H9 (cell line): Measurements from ENCODE around the gene ZCCHC3. TPM values are rescaled to one million over a fixed set of nuclear protein-coding genes. Genes with fewer than 3 reads are reported as not detected.

Source experiments
- DNase-seq: peaks from one replicate; pipeline ENCODE4 v3.0.0-alpha.2; 2017
- H2AFZ ChIP-seq: one replicate; pipeline ENCODE4 v1.6.1; 2013; ENCODE audit warnings: mild to moderate bottlenecking, low read length, control low read depth, moderate library complexity
- H2AK5ac ChIP-seq: 2 replicates; pipeline ENCODE4 v1.6.1; 2013; ENCODE audit warnings: low read length, control low read depth, mixed read lengths; ENCODE audit not compliant: insufficient read length
- H2BK120ac ChIP-seq: one replicate; pipeline ENCODE4 v1.6.1; 2013; ENCODE audit warnings: low read depth, mild to moderate bottlenecking, low read length, control low read depth, inconsistent platforms; ENCODE audit not compliant: poor library complexity, severe bottlenecking
- H2BK12ac ChIP-seq: 2 replicates; pipeline ENCODE4 v1.6.1; 2013; ENCODE audit warnings: low read length, control low read depth, mixed read lengths, low read depth; ENCODE audit not compliant: insufficient read length
- H2BK15ac ChIP-seq: 2 replicates; pipeline ENCODE4 v1.6.1; 2013; ENCODE audit warnings: low read depth, low read length, control low read depth
- H2BK20ac ChIP-seq: one replicate; pipeline ENCODE4 v1.6.1; 2013; ENCODE audit warnings: low read depth, mild to moderate bottlenecking, low read length, control low read depth, inconsistent platforms; ENCODE audit not compliant: poor library complexity, severe bottlenecking
- H2BK5ac ChIP-seq: 2 replicates; pipeline ENCODE4 v1.6.1; 2013; ENCODE audit warnings: low read length, control low read depth, mixed read lengths; ENCODE audit not compliant: insufficient read length
- H3K14ac ChIP-seq: 2 replicates; pipeline ENCODE4 v1.6.1; 2013; ENCODE audit warnings: low read length, control low read depth; ENCODE audit not compliant: insufficient read depth
- H3K18ac ChIP-seq: 2 replicates; pipeline ENCODE4 v1.6.1; 2013; ENCODE audit warnings: low read depth, mild to moderate bottlenecking, mixed read lengths, low read length, control low read depth; ENCODE audit not compliant: insufficient read length
- H3K23ac ChIP-seq: 2 replicates; pipeline ENCODE4 v1.6.1; 2013; ENCODE audit warnings: low read length, control low read depth, mixed read lengths, low read depth; ENCODE audit not compliant: insufficient read length
- H3K23me2 ChIP-seq: 2 replicates; pipeline ENCODE4 v1.6.1; 2013; ENCODE audit warnings: low read depth, mild to moderate bottlenecking, mixed read lengths, low read length, control low read depth; ENCODE audit not compliant: insufficient read length, poor library complexity, severe bottlenecking
- H3K27ac ChIP-seq: 2 replicates; pipeline ENCODE4 v1.5.1; 2013; ENCODE audit warnings: low read length, control low read depth, mixed read lengths, low read depth; ENCODE audit not compliant: insufficient read length
- H3K27me3 ChIP-seq: 2 replicates; pipeline ENCODE4 v1.6.1; 2013; ENCODE audit warnings: low read length, control low read depth, inconsistent platforms; ENCODE audit not compliant: insufficient read depth
- H3K4ac ChIP-seq: 2 replicates; pipeline ENCODE4 v1.6.1; 2013; ENCODE audit warnings: low read depth, mild to moderate bottlenecking, control low read depth, inconsistent platforms, low read length, moderate library complexity
- H3K4me1 ChIP-seq: 2 replicates; pipeline ENCODE4 v1.6.1; 2013; ENCODE audit warnings: low read length, control low read depth, inconsistent platforms; ENCODE audit not compliant: insufficient read depth
- H3K4me2 ChIP-seq: 2 replicates; pipeline ENCODE4 v1.6.1; 2013; ENCODE audit warnings: low read length, control low read depth, mixed read lengths; ENCODE audit not compliant: insufficient read length, insufficient read depth
- H3K56ac ChIP-seq: 2 replicates; pipeline ENCODE4 v1.6.1; 2013; ENCODE audit warnings: low read depth, mild to moderate bottlenecking, mixed read lengths, low read length, control low read depth; ENCODE audit not compliant: insufficient read length
- H3K79me1 ChIP-seq: 2 replicates; pipeline ENCODE4 v1.6.1; 2013; ENCODE audit warnings: low read depth, mild to moderate bottlenecking, moderate library complexity, low read length, control low read depth, inconsistent platforms; ENCODE audit not compliant: insufficient read depth, poor library complexity, severe bottlenecking
- H3K79me2 ChIP-seq: 2 replicates; pipeline ENCODE4 v1.6.1; 2013; ENCODE audit warnings: low read length, control low read depth, inconsistent platforms; ENCODE audit not compliant: insufficient read depth
- H3K9ac ChIP-seq: 2 replicates; pipeline ENCODE4 v1.6.1; 2013; ENCODE audit warnings: low read length, control low read depth, mixed read lengths; ENCODE audit not compliant: insufficient read length; ENCODE audit errors: extremely low read depth
- H3K9me3 ChIP-seq: one replicate; pipeline ENCODE4 v1.6.1; 2013; ENCODE audit warnings: low read depth, low read length, inconsistent platforms; ENCODE audit not compliant: control insufficient read depth
- H3T11ph ChIP-seq: one replicate; pipeline ENCODE4 v1.6.1; 2013; ENCODE audit warnings: mild to moderate bottlenecking, low read length, control low read depth, inconsistent platforms
- H4K20me1 ChIP-seq: one replicate; pipeline ENCODE4 v1.6.1; 2013; ENCODE audit not compliant: control insufficient read depth, insufficient read length, insufficient read depth
- H4K5ac ChIP-seq: 2 replicates; pipeline ENCODE4 v1.6.1; 2013; ENCODE audit warnings: low read depth, mild to moderate bottlenecking, mixed read lengths, low read length, control low read depth; ENCODE audit not compliant: insufficient read length
- H4K8ac ChIP-seq: replicated peaks from 2 replicates; pipeline ENCODE4 v1.6.1; 2013; ENCODE audit warnings: low read length, control low read depth, mixed read lengths, low read depth; ENCODE audit not compliant: insufficient read length
- H4K91ac ChIP-seq: 2 replicates; pipeline ENCODE4 v1.6.1; 2013; ENCODE audit warnings: low read depth, mild to moderate bottlenecking, moderate library complexity, mixed read lengths, low read length, control low read depth; ENCODE audit not compliant: insufficient read length
- H3K27ac Mint-ChIP-seq, 3 experiments: 2 replicates in 2 of 3; 3 replicates in 1 of 3; pipeline ENCODE4 v1.8.0; 2020 to 2021; ENCODE audit warnings: mixed read lengths in 3 of 3, mild to moderate bottlenecking in 1 of 3, moderate library complexity in 1 of 3
- H3K27me3 Mint-ChIP-seq: 2 replicates; pipeline ENCODE4 v1.8.0; 2021; ENCODE audit warnings: low read depth, mild to moderate bottlenecking, moderate library complexity, mixed read lengths
- H3K36me3 Mint-ChIP-seq, 3 experiments: 2 replicates in 2 of 3; 3 replicates in 1 of 3; pipeline ENCODE4 v1.8.0; 2020 to 2021; ENCODE audit warnings: low read depth in 3 of 3, mixed read lengths in 3 of 3; ENCODE audit not compliant: insufficient read depth in 1 of 3
- H3K4me1 Mint-ChIP-seq, 2 experiments: 2 replicates each; pipeline ENCODE4 v1.8.0; 2020; ENCODE audit warnings: mixed read lengths in 2 of 2
- H3K4me3 Mint-ChIP-seq, 2 experiments: 2 replicates in 1 of 2; 3 replicates in 1 of 2; pipeline ENCODE4 v1.8.0; 2020 to 2021; ENCODE audit warnings: mild to moderate bottlenecking in 2 of 2, mixed read lengths in 2 of 2, moderate library complexity in 1 of 2
- H3K9me3 Mint-ChIP-seq, 2 experiments: 2 replicates in 1 of 2; 3 replicates in 1 of 2; pipeline ENCODE4 v1.8.0; 2020; ENCODE audit warnings: mild to moderate bottlenecking in 2 of 2, mixed read lengths in 2 of 2, moderate library complexity in 1 of 2
- CTCF ChIP-seq: fragments of 200-600 bp; sonication (generic); conservative IDR thresholded peaks from 3 replicates; pipeline ENCODE4 v1.8.0; 2021; ENCODE audit warnings: antibody characterized with exemption, mild to moderate bottlenecking
- WGBS: extraction: QIAGEN DNeasy Blood & Tissue Kit; methylation state at CpG from one replicate; pipeline ENCODE4 v1.1.7; 2013; ENCODE audit warnings: missing lambda C conversion rate, low lambda C conversion rate, mixed read lengths; ENCODE audit not compliant: insufficient read length; ENCODE audit errors: extremely low coverage; 5-methylcytosine and 5-hydroxymethylcytosine counted together
- total RNA-seq: library from RNA; stranded (reverse); gene quantifications from 2 replicates; pipeline ENCODE4 v1.2.1, GENCODE V29; 2021

ZCCHC3 gene
- total RNA-seq, 1 experiment from 2014 or later, result 41.3 TPM

GRCh38 chr20:309841-310644 is 12.7 kb downstream of the ZCCHC3 start:
- Mint-ChIP-seq H3K36me3 (no peaks in the 10 kb centered on the region; a peak in 1 of 7 replicates), H3K4me3 (peak overlapping the region; percentile 56 to 85), H3K27ac (peak overlapping the region; percentile 68 to 98 (median 94)), H3K9me3 (no peaks in the 10 kb centered on the region), H3K4me1 (peaks cover 24 to 28% of the 10 kb centered on the region in 2 experiments), H3K27me3 (peaks cover 4% of the 10 kb centered on the region; the same call in 1 of the 2 replicates)
- H3K18ac ChIP-seq, result peak overlapping the region; percentile 86
- H4K5ac ChIP-seq, result no peak overlapping the region
- H2AK5ac ChIP-seq, result no peak overlapping the region
- no peak overlapping the region for H4K91ac ChIP-seq
- H2BK15ac ChIP-seq, result no peak overlapping the region
- H3K4ac ChIP-seq, result no peak overlapping the region; the same call in 1 of the 2 replicates
- no peak overlapping the region for H2AFZ ChIP-seq
- peak overlapping the region; percentile 38; the same call in 1 of the 2 replicates for H3K14ac ChIP-seq
- peak overlapping the region; percentile 95 for H3K4me2 ChIP-seq
- no peak overlapping the region for H3K23ac ChIP-seq
- TF ChIP-seq CTCF, result no peak
- peak; percentile 100 for DNase-seq
- no CpG with 5 or more reads among the region's 31 CpGs for WGBS
- H3K79me2 ChIP-seq, result no peaks in the 10 kb centered on the region
- peak overlapping the region; percentile 51 for H3K56ac ChIP-seq
- no peaks in the 10 kb centered on the region for H3K27me3 ChIP-seq
- H3K27ac ChIP-seq, result peak overlapping the region; percentile 88
- no peak overlapping the region for H2BK20ac ChIP-seq
- no peaks in the 10 kb centered on the region for H3K79me1 ChIP-seq
- H2BK120ac ChIP-seq, result no peak overlapping the region
- no peak overlapping the region for H4K8ac ChIP-seq
- peak overlapping the region; percentile 30 for H3T11ph ChIP-seq
- H3K9me3 ChIP-seq, result no peaks in the 10 kb centered on the region
- no peak overlapping the region for H2BK12ac ChIP-seq
- H3K9ac ChIP-seq, result peak overlapping the region; percentile 68
- H2BK5ac ChIP-seq, result peak overlapping the region; percentile 56
- H3K4me1 ChIP-seq, result no peaks in the 10 kb centered on the region; the same call in 1 of the 2 replicates
- H3K23me2 ChIP-seq, result peaks cover 9% of the 10 kb centered on the region
- no peaks in the 10 kb centered on the region for H4K20me1 ChIP-seq
